KMS-11 (cell line): ENCODE data around the gene NFAT5.

Experiments
- H2AFZ ChIP-seq: fragments of 200-600 bp; sonication (generic); 2 replicates; pipeline ENCODE4 v1.6.1; 2016; ENCODE audit warnings: antibody characterized with exemption, mixed run types, low read depth
- H3K27ac ChIP-seq: fragments of 200-600 bp; sonication (generic); 2 replicates; pipeline ENCODE4 v1.6.1; 2016; ENCODE audit warnings: mild to moderate bottlenecking, mixed run types
- H3K27me3 ChIP-seq: fragments of 200-600 bp; sonication (generic); 2 replicates; pipeline ENCODE4 v1.6.1; 2017; ENCODE audit warnings: mild to moderate bottlenecking, low read depth, mixed run types, moderate library complexity; ENCODE audit not compliant: insufficient read depth
- H3K36me3 ChIP-seq: fragments of 200-600 bp; sonication (generic); 2 replicates; pipeline ENCODE4 v1.6.1; 2017; ENCODE audit warnings: mild to moderate bottlenecking, mixed run types; ENCODE audit not compliant: insufficient read depth
- H3K4me1 ChIP-seq: fragments of 200-600 bp; sonication (generic); 2 replicates; pipeline ENCODE4 v1.6.1; 2016; ENCODE audit warnings: mild to moderate bottlenecking, low read depth, mixed run types; ENCODE audit not compliant: poor library complexity, severe bottlenecking
- H3K4me2 ChIP-seq: fragments of 200-600 bp; sonication (generic); 2 replicates; pipeline ENCODE4 v1.7.0; 2016; ENCODE audit warnings: mild to moderate bottlenecking, mixed run types
- H3K4me3 ChIP-seq: fragments of 200-600 bp; sonication (generic); IDR thresholded peaks from 2 replicates; pipeline ENCODE4 v1.6.1; 2017; ENCODE audit warnings: low read depth, low read length, mixed read lengths; ENCODE audit not compliant: insufficient read depth
- H3K79me2 ChIP-seq: fragments of 200-600 bp; sonication (generic); 2 replicates; pipeline ENCODE4 v1.6.1; 2016; ENCODE audit warnings: low read depth, mixed run types; ENCODE audit not compliant: insufficient read depth
- H3K9ac ChIP-seq: fragments of 200-600 bp; sonication (generic); 2 replicates; pipeline ENCODE4 v1.6.1; 2016; ENCODE audit warnings: mild to moderate bottlenecking, mixed run types
- H4K20me1 ChIP-seq: fragments of 200-600 bp; sonication (generic); 2 replicates; pipeline ENCODE4 v1.6.1; 2016; ENCODE audit warnings: mild to moderate bottlenecking, mixed run types; ENCODE audit not compliant: insufficient read depth
- TF ChIP-seq, protein P1 (sequence below): fragments of 200-600 bp; sonication (generic); conservative IDR thresholded peaks from 2 replicates; pipeline ENCODE4 v1.6.1; 2017; ENCODE audit warnings: low read depth, mild to moderate bottlenecking, antibody characterized with exemption, low read length, moderate library complexity, mixed read lengths

NFAT5 gene

GRCh38 chr16:69531988-69532387 is 33.8 kb upstream of the NFAT5 start:
- Histone ChIP-seq H3K79me2 (no peaks in the 10 kb centered on the region), H4K20me1 (no peaks in the 10 kb centered on the region), H3K27ac (no peak overlapping the region), H2AFZ (no peak overlapping the region), H3K36me3 (no peaks in the 10 kb centered on the region), H3K4me2 (no peak overlapping the region), H3K4me1 (no peaks in the 10 kb centered on the region), H3K4me3 (no peak overlapping the region), H3K9ac (no peak overlapping the region), H3K27me3 (no peaks in the 10 kb centered on the region)
- TF ChIP-seq, protein P1, sequence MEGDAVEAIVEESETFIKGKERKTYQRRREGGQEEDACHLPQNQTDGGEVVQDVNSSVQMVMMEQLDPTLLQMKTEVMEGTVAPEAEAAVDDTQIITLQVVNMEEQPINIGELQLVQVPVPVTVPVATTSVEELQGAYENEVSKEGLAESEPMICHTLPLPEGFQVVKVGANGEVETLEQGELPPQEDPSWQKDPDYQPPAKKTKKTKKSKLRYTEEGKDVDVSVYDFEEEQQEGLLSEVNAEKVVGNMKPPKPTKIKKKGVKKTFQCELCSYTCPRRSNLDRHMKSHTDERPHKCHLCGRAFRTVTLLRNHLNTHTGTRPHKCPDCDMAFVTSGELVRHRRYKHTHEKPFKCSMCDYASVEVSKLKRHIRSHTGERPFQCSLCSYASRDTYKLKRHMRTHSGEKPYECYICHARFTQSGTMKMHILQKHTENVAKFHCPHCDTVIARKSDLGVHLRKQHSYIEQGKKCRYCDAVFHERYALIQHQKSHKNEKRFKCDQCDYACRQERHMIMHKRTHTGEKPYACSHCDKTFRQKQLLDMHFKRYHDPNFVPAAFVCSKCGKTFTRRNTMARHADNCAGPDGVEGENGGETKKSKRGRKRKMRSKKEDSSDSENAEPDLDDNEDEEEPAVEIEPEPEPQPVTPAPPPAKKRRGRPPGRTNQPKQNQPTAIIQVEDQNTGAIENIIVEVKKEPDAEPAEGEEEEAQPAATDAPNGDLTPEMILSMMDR = no peak

GRCh38 chr16:69532641-69533455 is 32.9 kb upstream of the NFAT5 start:
- H3K27ac ChIP-seq = no peak overlapping the region

GRCh38 chr16:69534720-69535119 is 31.0 kb upstream of the NFAT5 start:
- Histone ChIP-seq H3K27ac (no peak overlapping the region), H3K79me2 (no peaks in the 10 kb centered on the region), H4K20me1 (no peaks in the 10 kb centered on the region), H2AFZ (no peak overlapping the region), H3K27me3 (no peaks in the 10 kb centered on the region), H3K4me3 (no peak overlapping the region), H3K36me3 (no peaks in the 10 kb centered on the region), H3K4me2 (no peak overlapping the region), H3K4me1 (no peaks in the 10 kb centered on the region), H3K9ac (no peak overlapping the region)
- TF ChIP-seq, protein P1 = no peak

More at GRCh38 chr16:69532641-69533455, 32.9 kb upstream of the NFAT5 start:
- Histone ChIP-seq H3K27me3 (no peaks in the 10 kb centered on the region), H3K4me3 (no peak overlapping the region), H4K20me1 (no peaks in the 10 kb centered on the region), H3K4me1 (no peaks in the 10 kb centered on the region), H3K4me2 (no peak overlapping the region), H3K9ac (no peak overlapping the region), H2AFZ (no peak overlapping the region), H3K79me2 (no peaks in the 10 kb centered on the region), H3K36me3 (no peaks in the 10 kb centered on the region)
- TF ChIP-seq, protein P1 = no peak

- Histone ChIP-seq H3K27me3 (no peaks in the 10 kb centered on the region), H4K20me1 (no peaks in the 10 kb centered on the region), H3K4me1 (no peaks in the 10 kb centered on the region), H3K9ac (no peak overlapping the region), H3K36me3 (no peaks in the 10 kb centered on the region), H3K4me3 (no peak overlapping the region), H3K79me2 (no peaks in the 10 kb centered on the region), H3K4me2 (no peak overlapping the region), H3K27ac (no peak overlapping the region), H2AFZ (no peak overlapping the region)
- TF ChIP-seq, protein P1 = no peak
Measured at GRCh38 chr16:69535123-69536050, 30.4 kb upstream of the NFAT5 start.
